ENCODE measurements around the gene LIM2. TPM values are rescaled to one million over a fixed set of nuclear protein-coding genes. Genes with fewer than 3 reads are reported as not detected.

LIM2 gene
- total RNA-seq, 1 experiment from 2014 or later = not detected

DNA sequence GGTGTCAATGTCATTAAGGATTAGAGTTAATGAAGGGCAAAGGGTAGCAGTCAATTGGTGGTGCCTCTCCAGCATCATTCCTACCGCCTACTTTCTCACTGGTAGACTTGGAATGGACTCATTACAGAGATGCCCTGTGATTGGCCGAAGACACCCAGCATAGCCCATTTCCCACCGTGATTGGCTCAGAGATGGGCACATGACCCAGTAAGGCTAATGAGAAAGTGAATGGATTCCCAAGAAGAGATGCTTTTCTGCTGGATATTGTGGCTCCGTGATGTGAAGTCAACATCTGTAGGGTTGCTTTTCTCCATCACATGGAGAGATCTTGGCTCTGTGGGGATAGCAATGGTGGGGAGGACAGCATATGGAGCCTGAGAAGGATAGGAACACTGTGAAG lies 57.4 kb downstream of the LIM2 start:
- DNase-seq = no peak
- H3K9me2 ChIP-seq (ENCODE audit: insufficient read depth) = no peaks in the 10 kb centered on the region
- H3K36me3 ChIP-seq (ENCODE audit: low read depth) = no peaks in the 10 kb centered on the region
- no peak overlapping the region for H2AFZ ChIP-seq
- peaks cover 8% of the 10 kb centered on the region; the same call in 1 of the 2 replicates for H3K27me3 ChIP-seq (ENCODE audit: insufficient read depth, low read depth)
- no peak overlapping the region for H3K27ac ChIP-seq
- H3F3A ChIP-seq (ENCODE audit: insufficient read depth, low read depth) = no peaks in the 10 kb centered on the region
- H3K9me3 ChIP-seq (ENCODE audit: insufficient read depth, low read depth) = no peaks in the 10 kb centered on the region
- ChIA-PET CTCF (no interaction called here), POLR2A (ENCODE audit: unreplicated experiment) (no interaction called here)
- H3K4me1 ChIP-seq (replicated peaks; ENCODE audit: insufficient read depth) = no peaks in the 10 kb centered on the region
- no peaks in the 10 kb centered on the region for H4K20me1 ChIP-seq (ENCODE audit: insufficient read depth)
- H3K4me2 ChIP-seq = no peak overlapping the region
- TF ChIP-seq EZH2 (IDR thresholded peaks at IDR 0.05; ENCODE audit: low read depth) = no peak
- TF ChIP-seq, protein P1, sequence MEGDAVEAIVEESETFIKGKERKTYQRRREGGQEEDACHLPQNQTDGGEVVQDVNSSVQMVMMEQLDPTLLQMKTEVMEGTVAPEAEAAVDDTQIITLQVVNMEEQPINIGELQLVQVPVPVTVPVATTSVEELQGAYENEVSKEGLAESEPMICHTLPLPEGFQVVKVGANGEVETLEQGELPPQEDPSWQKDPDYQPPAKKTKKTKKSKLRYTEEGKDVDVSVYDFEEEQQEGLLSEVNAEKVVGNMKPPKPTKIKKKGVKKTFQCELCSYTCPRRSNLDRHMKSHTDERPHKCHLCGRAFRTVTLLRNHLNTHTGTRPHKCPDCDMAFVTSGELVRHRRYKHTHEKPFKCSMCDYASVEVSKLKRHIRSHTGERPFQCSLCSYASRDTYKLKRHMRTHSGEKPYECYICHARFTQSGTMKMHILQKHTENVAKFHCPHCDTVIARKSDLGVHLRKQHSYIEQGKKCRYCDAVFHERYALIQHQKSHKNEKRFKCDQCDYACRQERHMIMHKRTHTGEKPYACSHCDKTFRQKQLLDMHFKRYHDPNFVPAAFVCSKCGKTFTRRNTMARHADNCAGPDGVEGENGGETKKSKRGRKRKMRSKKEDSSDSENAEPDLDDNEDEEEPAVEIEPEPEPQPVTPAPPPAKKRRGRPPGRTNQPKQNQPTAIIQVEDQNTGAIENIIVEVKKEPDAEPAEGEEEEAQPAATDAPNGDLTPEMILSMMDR (conservative IDR thresholded peaks at IDR 0.05) = no peak
- no TSS peak for BruUV-seq (replicated peaks)
- H3K79me2 ChIP-seq (ENCODE audit: low read depth) = no peaks in the 10 kb centered on the region
- H3K4me3 ChIP-seq = no peak overlapping the region
- intact Hi-C loops (cut with micrococcal nuclease; ENCODE audit: unreplicated experiment) = no loop called here

Other genes starting within 250 kb of the LIM2 start
- not detected in 2 replicates for gene SIGLEC7, start 245.7 kb downstream of the LIM2 start, total RNA-seq (2021)
- not detected in 2 replicates for gene CD33, start 162.9 kb downstream of the LIM2 start, total RNA-seq (2021)
- gene SIGLECL1, start 136.9 kb downstream of the LIM2 start, total RNA-seq (2021) = not detected in 2 replicates
- gene IGLON5, start 76.3 kb downstream of the LIM2 start, total RNA-seq (2021) = not detected in 2 replicates
- gene VSIG10L, start 45.8 kb downstream of the LIM2 start, total RNA-seq (2021) = 2.3 and 2.8 TPM in 2 replicates
- gene ETFB, start 21.6 kb downstream of the LIM2 start, total RNA-seq (2021) = 204 and 252 TPM in 2 replicates
- 1.5 and 4.5 TPM in 2 replicates for gene CLDND2, start 19.0 kb downstream of the LIM2 start, total RNA-seq (2021)
- gene NKG7, start 15.3 kb downstream of the LIM2 start, total RNA-seq (2021) = not detected in 2 replicates
- 0.48 and 0.90 TPM in 2 replicates for gene C19orf84, start 2.6 kb upstream of the LIM2 start, total RNA-seq (2021)
- gene SIGLEC10, start 29.7 kb upstream of the LIM2 start, total RNA-seq (2021) = not detected in 2 replicates
- gene SIGLEC8, start 70.5 kb upstream of the LIM2 start, total RNA-seq (2021) = not detected in 2 replicates
- gene CEACAM18, start 90.6 kb upstream of the LIM2 start, total RNA-seq (2021) = not detected in 2 replicates
- not detected in 2 replicates for gene SIGLEC12, start 113.8 kb upstream of the LIM2 start, total RNA-seq (2021)
- not detected in 2 replicates for gene SIGLEC6, start 143.7 kb upstream of the LIM2 start, total RNA-seq (2021)
- 11.7 and 12.5 TPM in 2 replicates for gene ZNF175, start 183.3 kb upstream of the LIM2 start, total RNA-seq (2021)
- gene SIGLEC5, start 242.4 kb upstream of the LIM2 start, total RNA-seq (2021) = not detected in 2 replicates

Data from PC-9 (cell line).